GM12872 (cell line): ENCODE results near the gene UBE2M.

Experiments used
- TF ChIP-seq, protein P1 (sequence below): IDR thresholded peaks from 3 replicates; pipeline ENCODE4 v1.5.1; 2011; ENCODE audit warnings: low read depth, mild to moderate bottlenecking, low read length, moderate library complexity; ENCODE audit not compliant: insufficient read depth

UBE2M gene

GRCh38 chr19:58581227-58582141, 23.1 kb upstream of the UBE2M start:
- TF ChIP-seq, protein P1, sequence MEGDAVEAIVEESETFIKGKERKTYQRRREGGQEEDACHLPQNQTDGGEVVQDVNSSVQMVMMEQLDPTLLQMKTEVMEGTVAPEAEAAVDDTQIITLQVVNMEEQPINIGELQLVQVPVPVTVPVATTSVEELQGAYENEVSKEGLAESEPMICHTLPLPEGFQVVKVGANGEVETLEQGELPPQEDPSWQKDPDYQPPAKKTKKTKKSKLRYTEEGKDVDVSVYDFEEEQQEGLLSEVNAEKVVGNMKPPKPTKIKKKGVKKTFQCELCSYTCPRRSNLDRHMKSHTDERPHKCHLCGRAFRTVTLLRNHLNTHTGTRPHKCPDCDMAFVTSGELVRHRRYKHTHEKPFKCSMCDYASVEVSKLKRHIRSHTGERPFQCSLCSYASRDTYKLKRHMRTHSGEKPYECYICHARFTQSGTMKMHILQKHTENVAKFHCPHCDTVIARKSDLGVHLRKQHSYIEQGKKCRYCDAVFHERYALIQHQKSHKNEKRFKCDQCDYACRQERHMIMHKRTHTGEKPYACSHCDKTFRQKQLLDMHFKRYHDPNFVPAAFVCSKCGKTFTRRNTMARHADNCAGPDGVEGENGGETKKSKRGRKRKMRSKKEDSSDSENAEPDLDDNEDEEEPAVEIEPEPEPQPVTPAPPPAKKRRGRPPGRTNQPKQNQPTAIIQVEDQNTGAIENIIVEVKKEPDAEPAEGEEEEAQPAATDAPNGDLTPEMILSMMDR = peak; percentile 98

DNA sequence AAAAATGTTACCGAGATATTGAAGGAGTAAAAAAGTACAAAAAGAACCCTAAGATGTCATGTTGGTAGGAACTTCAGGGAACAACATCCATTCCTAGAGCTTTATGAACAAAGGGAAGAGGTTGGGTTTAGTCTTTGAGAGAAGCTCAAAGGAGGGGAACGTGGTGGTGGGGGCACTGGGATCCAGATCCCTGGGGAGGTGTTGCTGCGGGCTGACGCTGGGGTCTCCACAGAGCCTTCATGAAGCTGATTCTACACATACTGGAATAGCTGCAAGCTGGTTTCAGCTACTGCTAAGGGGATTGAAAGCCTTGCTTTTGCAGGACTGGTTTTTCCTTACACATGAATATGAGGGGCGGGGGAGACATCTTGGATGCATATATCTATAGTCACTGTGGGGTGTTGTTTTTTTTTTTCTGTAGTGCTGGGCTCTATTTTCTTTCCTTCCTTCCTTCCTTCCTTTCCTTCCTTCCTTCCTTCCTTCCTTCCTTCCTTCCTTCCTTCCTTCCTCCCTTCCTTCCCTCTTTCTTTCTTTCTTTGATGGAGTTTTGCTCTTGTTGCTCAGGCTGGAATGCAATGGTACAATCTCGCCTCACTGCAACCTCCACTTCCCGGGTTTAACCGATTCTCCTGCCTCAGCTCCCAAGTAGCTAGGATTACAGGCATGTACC, 21.2 kb upstream of the UBE2M start:
- TF ChIP-seq, protein P1 = no peak

DNA sequence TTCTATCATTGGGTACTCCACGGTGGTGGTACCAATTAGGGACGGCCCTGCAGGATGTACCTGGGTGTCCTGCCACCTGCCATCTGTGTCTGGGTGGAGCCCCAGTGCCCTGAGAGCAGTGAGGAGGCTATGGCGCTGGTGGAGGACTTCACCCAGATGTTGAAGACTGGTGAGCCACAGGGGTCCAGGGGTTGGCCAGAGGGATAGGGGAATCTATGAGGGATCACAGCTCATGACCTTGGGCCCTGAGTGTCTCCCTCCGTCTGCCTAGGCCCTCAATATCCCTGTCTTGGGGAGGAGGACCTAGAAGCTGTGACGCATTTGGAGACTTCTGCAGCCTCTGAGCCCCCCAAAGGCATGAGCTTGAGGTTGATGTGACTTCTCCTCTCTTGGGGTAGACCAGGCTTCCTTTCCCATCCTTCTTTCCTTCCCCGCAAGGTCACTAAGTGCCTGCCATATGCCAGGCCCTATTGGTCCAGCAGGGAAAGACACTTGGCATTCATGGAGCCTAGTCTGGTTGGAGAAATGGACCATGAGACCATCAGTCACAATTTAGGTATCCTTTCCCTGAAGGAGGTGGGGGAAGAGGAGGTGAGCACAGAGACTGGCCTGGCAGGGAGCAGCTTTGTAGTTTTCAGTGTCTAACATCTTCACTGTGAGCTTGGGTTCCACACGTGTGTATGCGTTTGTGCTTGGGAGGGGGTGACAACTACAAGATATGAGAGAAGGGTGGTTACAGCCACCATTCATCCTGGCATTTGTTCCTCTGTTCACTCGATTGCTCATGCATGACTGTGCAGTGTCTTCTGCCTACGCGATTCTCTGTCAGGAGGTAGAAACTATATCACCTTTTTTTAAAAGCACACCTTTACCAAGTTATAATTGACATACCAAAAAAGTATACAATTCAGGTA, 19.9 kb upstream of the UBE2M start:
- TF ChIP-seq, protein P1 = no peak

- TF ChIP-seq, protein P1 = peak; percentile 1; the same call in 1 of the 3 replicates
Measured at GRCh38 chr19:58575183-58576041, 17.0 kb upstream of the UBE2M start.

DNA sequence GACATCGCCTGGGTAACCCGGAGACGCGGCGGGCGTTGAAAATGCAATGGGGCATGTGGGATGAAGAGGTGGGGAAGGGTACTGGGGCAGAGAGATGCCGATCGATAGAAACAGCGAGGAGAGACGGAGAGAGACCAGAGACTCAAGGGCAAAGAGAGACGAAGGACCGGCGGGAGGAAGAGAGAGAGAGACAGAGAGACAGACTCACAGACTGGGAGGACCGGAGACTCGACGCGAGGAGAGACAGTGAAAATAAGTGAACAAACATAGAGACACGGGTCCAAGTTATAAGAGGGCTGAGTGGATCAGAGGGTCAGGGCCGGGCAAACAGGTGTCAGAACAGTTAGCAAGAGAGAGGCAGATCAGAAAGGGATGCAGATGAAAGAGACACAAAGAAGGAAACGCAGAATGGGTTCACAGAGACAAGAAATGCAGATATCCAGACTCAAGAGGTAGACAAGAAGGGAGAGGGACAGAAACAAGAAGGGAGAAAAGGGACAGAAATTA, 15.3 kb upstream of the UBE2M start:
- TF ChIP-seq, protein P1 = no peak

DNA sequence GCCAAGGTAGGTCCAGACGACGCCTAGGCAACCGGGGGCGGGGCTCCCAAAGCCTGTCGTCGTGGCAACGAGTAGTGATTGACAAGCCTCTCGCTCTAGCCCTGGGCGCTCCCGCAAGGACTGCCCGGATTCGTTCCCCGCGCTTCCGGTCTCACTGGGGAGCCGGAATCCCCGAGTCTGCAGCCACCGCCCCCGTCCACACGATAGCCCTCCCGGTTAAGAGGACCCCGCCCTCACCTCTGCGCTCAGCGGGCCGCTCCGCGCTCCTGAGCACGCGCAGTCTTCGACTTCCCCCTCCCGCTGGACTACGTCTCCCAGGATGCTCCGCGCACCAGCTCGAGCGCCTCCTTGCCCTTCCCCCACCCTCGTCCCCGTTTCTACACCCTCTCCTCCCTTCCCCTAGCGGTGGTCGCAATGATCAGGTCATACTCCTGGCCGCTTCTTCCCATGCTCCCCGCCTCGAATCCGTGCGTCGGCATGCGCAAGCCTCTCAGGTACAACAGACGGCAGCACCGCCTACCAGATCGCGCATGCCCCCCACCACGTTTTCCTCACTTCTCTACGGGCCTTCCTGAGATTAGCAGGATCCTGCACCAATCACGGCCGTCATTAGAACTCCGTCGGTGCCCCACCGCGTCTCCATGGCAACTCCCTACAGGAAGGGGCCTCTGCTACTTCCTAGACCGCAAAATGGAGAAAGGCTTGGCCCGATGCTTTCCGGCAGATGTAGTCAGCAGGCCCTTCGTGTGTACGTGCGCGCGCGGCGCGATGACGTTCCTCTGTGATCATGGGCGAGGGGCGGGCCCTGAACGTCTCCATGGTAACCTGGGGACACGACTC, 14.6 kb upstream of the UBE2M start, which contains the start of gene MZF1:
Gene MZF1, minus strand, starts transcription at position 518 of the 840 bp plus-strand sequence. CDS start 1,946 bp downstream, outside the sequence.
- TF ChIP-seq, protein P1 = peak; percentile 13; the same call in 1 of the 3 replicates
